Measurements from ENCODE around the gene DGKZ. TPM values are rescaled to one million over a fixed set of nuclear protein-coding genes. Genes with fewer than 3 reads are reported as not detected.

Gene DGKZ
- total and polyA plus RNA-seq, 7 donors = 16.6 to 76.7 (median 31.4) TPM

GRCh38 chr11:46389450-46390330, 42.4 kb downstream of the DGKZ start:
- intact Hi-C loops (cut with DNase I) = loop anchor here (2.0 to 5.0 kb wide), 2 partner anchors 148 to 227 kb away; partner anchors contain the start of genes ATG13 and HARBI1
- H3K27ac ChIP-seq = no peak overlapping the region
- DNase-seq = peak; percentile 74
- 1 to 3% methylated on average over 80 of the region's 80 CpGs for WGBS, 2 donors
- peaks cover 0 to 42% (median 40%) of the 10 kb centered on the region in 4 donors for H3K4me1 ChIP-seq
- H3K9me3 ChIP-seq = no peaks in the 10 kb centered on the region
- TF ChIP-seq CTCF (IDR thresholded peaks at IDR 0.05) (peak; percentile 17 to 78 (median 60)), POLR2A (IDR thresholded peaks at IDR 0.05) (no peak)
- peak overlapping the region in 3 of 4 donors; percentile 26 to 49 (median 46) for H3K4me3 ChIP-seq
- peaks cover 35 to 81% (median 57%) of the 10 kb centered on the region in 3 donors for H3K27me3 ChIP-seq
- no peaks in the 10 kb centered on the region for H3K36me3 ChIP-seq

GRCh38 chr11:46390331-46391171, 43.3 kb downstream of the DGKZ start:
- Histone ChIP-seq H3K27ac (no peak overlapping the region), H3K36me3 (no peaks in the 10 kb centered on the region), H3K4me3 (no peak overlapping the region), H3K27me3 (peaks cover 35 to 73% (median 52%) of the 10 kb centered on the region in 3 donors), H3K4me1 (peaks cover 0 to 42% (median 40%) of the 10 kb centered on the region in 4 donors), H3K9me3 (no peaks in the 10 kb centered on the region)
- TF ChIP-seq EP300 (IDR thresholded peaks at IDR 0.05) (no peak), POLR2A (IDR thresholded peaks at IDR 0.05) (no peak), POLR2AphosphoS5 (IDR thresholded peaks at IDR 0.05) (no peak), CTCF (IDR thresholded peaks at IDR 0.05) (no peak)
- DNase-seq = peak; percentile 59
- 3 to 7% methylated on average over 49 of the region's 49 CpGs for WGBS, 2 donors
- intact Hi-C loops (cut with DNase I) = no loop called here

- peaks cover 0 to 42% (median 40%) of the 10 kb centered on the region in 4 donors for H3K4me1 ChIP-seq
- H3K36me3 ChIP-seq = peaks cover 0 to 4% (median 0%) of the 10 kb centered on the region in 4 donors
- 1 to 2% methylated on average over 31 of the region's 31 CpGs for WGBS, 2 donors
- DNase-seq = no peak
- no peak overlapping the region for H3K27ac ChIP-seq
- no peaks in the 10 kb centered on the region for H3K9me3 ChIP-seq
- intact Hi-C loops (cut with DNase I) = no loop called here
- H3K4me3 ChIP-seq = peak overlapping the region in 2 of 4 donors; percentile 18 to 47
- TF ChIP-seq POLR2AphosphoS5 (IDR thresholded peaks at IDR 0.05) (no peak), POLR2A (IDR thresholded peaks at IDR 0.05) (no peak), EP300 (IDR thresholded peaks at IDR 0.05) (no peak), CTCF (IDR thresholded peaks at IDR 0.05) (no peak)
- H3K27me3 ChIP-seq = peaks cover 35 to 66% (median 49%) of the 10 kb centered on the region in 3 donors
Observed at GRCh38 chr11:46391186-46391577, 43.9 kb downstream of the DGKZ start.

- Histone ChIP-seq H3K9me3 (no peaks in the 10 kb centered on the region), H3K36me3 (peaks cover 0 to 10% (median 1%) of the 10 kb centered on the region in 4 donors), H3K27ac (no peak within 1 kb of the TSS), H3K4me1 (peaks cover 0 to 42% (median 40%) of the 10 kb centered on the region in 4 donors), H3K27me3 (peaks cover 35 to 60% (median 49%) of the 10 kb centered on the region in 3 donors), H3K4me3 (peak within 1 kb of the TSS in 3 of 4 donors; percentile 18 to 47 (median 39))
- intact Hi-C loops (cut with DNase I) = no loop called here
- TF ChIP-seq EP300 (IDR thresholded peaks at IDR 0.05) (no peak), POLR2A (IDR thresholded peaks at IDR 0.05) (no peak), POLR2AphosphoS5 (IDR thresholded peaks at IDR 0.05) (no peak), CTCF (IDR thresholded peaks at IDR 0.05) (no peak)
- 1% methylated on average over 123 of the region's 123 CpGs for WGBS, 2 donors
- DNase-seq = peak; percentile 53
Observed at GRCh38 chr11:46391578-46392420, 44.5 kb downstream of the DGKZ start, which contains the start of gene CHRM4. Gene CHRM4, minus strand, starts transcription at chr11:46391776. Its CDS starts 5,219 bp downstream, at chr11:46386557.

Data from sigmoid colon (tissue), 7 donors.